GM23338 (cell line): ENCODE data around the gene TIE1. TPM values are rescaled to one million over a fixed set of nuclear protein-coding genes. Genes with fewer than 3 reads are reported as not detected.

Source experiments
- ATAC-seq: fragments of 200-7000 bp; cut with Tn5 transposase; 3 replicates; pipeline ENCODE4 v1.9.1; 2020
- DNase-seq: peaks from one replicate; pipeline ENCODE4 v3.0.0-alpha.2; 2015; ENCODE audit warnings: low spot score
- H2AFZ ChIP-seq: fragments of 200-600 bp; sonication (generic); 2 replicates; pipeline ENCODE4 v1.8.0; 2016; ENCODE audit warnings: antibody characterized with exemption, mild to moderate bottlenecking, moderate library complexity
- H3F3A ChIP-seq: fragments of 200-600 bp; sonication (generic); replicated peaks from 2 replicates; pipeline ENCODE4 v1.8.0; 2017; ENCODE audit warnings: antibody characterized with exemption, mixed run types, low read depth
- H3K27ac ChIP-seq: fragments of 200-600 bp; sonication (generic); 2 replicates; pipeline ENCODE4 v1.6.1; 2016; ENCODE audit warnings: low read depth
- H3K27me3 ChIP-seq: fragments of 200-600 bp; sonication (generic); 2 replicates; pipeline ENCODE4 v1.8.0; 2016; ENCODE audit warnings: mild to moderate bottlenecking, mixed run types, moderate library complexity; ENCODE audit not compliant: insufficient read depth
- H3K36me3 ChIP-seq: fragments of 200-600 bp; sonication (generic); 2 replicates; pipeline ENCODE4 v1.8.0; 2016; ENCODE audit warnings: mild to moderate bottlenecking; ENCODE audit not compliant: insufficient read depth
- H3K4me1 ChIP-seq: fragments of 200-600 bp; sonication (generic); 2 replicates; pipeline ENCODE4 v1.8.0; 2016; ENCODE audit warnings: mild to moderate bottlenecking, moderate library complexity; ENCODE audit not compliant: insufficient read depth
- H3K4me2 ChIP-seq: fragments of 200-600 bp; sonication (generic); 2 replicates; pipeline ENCODE4 v1.7.1; 2017; ENCODE audit warnings: mixed run types
- H3K4me3 ChIP-seq: fragments of 200-600 bp; sonication (generic); 2 replicates; pipeline ENCODE4 v1.6.1; 2016; ENCODE audit warnings: mixed run types
- H3K79me2 ChIP-seq: fragments of 200-600 bp; sonication (generic); replicated peaks from 2 replicates; pipeline ENCODE4 v1.8.0; 2017; ENCODE audit warnings: mild to moderate bottlenecking; ENCODE audit not compliant: insufficient read depth
- H3K9me2 ChIP-seq: fragments of 200-600 bp; sonication (generic); 2 replicates; pipeline ENCODE4 v1.8.0; 2017; ENCODE audit not compliant: insufficient read depth
- H4K20me1 ChIP-seq: fragments of 200-600 bp; sonication (generic); replicated peaks from 2 replicates; pipeline ENCODE4 v1.8.0; 2017; ENCODE audit warnings: mild to moderate bottlenecking; ENCODE audit not compliant: insufficient read depth
- H3K27ac Mint-ChIP-seq: 2 replicates; pipeline ENCODE4 v1.8.0; 2020; ENCODE audit warnings: inconsistent platforms, mild to moderate bottlenecking, moderate library complexity, mixed read lengths
- H3K27me3 Mint-ChIP-seq: 3 replicates; pipeline ENCODE4 v1.8.0; 2022; ENCODE audit warnings: low read depth, mild to moderate bottlenecking, moderate library complexity, mixed read lengths, inconsistent platforms; ENCODE audit not compliant: insufficient read depth, poor library complexity
- H3K36me3 Mint-ChIP-seq: 3 replicates; pipeline ENCODE4 v1.8.0; 2021; ENCODE audit warnings: low read depth, mild to moderate bottlenecking, inconsistent platforms, moderate library complexity, mixed read lengths
- H3K4me1 Mint-ChIP-seq: 3 replicates; pipeline ENCODE4 v1.8.0; 2020; ENCODE audit warnings: mild to moderate bottlenecking, inconsistent platforms, mixed read lengths
- H3K4me3 Mint-ChIP-seq: 3 replicates; pipeline ENCODE4 v1.8.0; 2021; ENCODE audit warnings: moderate library complexity, mild to moderate bottlenecking, inconsistent platforms, mixed read lengths
- H3K9me3 Mint-ChIP-seq: 3 replicates; pipeline ENCODE4 v1.8.0; 2020; ENCODE audit warnings: moderate library complexity, mild to moderate bottlenecking, inconsistent platforms, mixed read lengths
- CREB1 ChIP-seq: fragments of 250-450 bp; sonication (Bioruptor Pico); IDR thresholded peaks from 2 replicates; pipeline ENCODE4 v1.5.0; 2020; ENCODE audit warnings: low read depth, mild to moderate bottlenecking, moderate library complexity
- CTCF ChIP-seq, 2 experiments: fragments of 200-600 bp in 1 of 2; sonication (generic) in 1 of 2; conservative IDR thresholded peaks; 2 replicates each; pipeline versions ENCODE4 v1.5.1 to v1.6.1; 2016 to 2017; ENCODE audit warnings: antibody characterized with exemption in 2 of 2, low read depth in 2 of 2, mild to moderate bottlenecking in 2 of 2, moderate library complexity in 1 of 2
- ETS1 ChIP-seq: IDR thresholded peaks from 2 replicates; pipeline ENCODE4 v1.6.1; 2016; ENCODE audit warnings: antibody characterized with exemption
- EZH2phosphoT487 ChIP-seq: fragments of 200-600 bp; sonication (generic); IDR thresholded peaks from one replicate; pipeline ENCODE4 v1.8.1; 2018; ENCODE audit warnings: antibody characterized with exemption; ENCODE audit not compliant: unreplicated experiment
- JUNB ChIP-seq: IDR thresholded peaks from one replicate; pipeline ENCODE4 v1.6.1; 2016; ENCODE audit warnings: antibody characterized with exemption; ENCODE audit not compliant: unreplicated experiment
- POLR2AphosphoS5 ChIP-seq: IDR thresholded peaks from 2 replicates; pipeline ENCODE4 v1.6.1; 2016; ENCODE audit warnings: antibody characterized with exemption, low read depth
- REST ChIP-seq: IDR thresholded peaks from one replicate; pipeline ENCODE4 v1.6.1; 2018; ENCODE audit warnings: antibody characterized with exemption; ENCODE audit not compliant: unreplicated experiment
- STAT1 ChIP-seq: IDR thresholded peaks from one replicate; pipeline ENCODE4 v1.6.1; 2016; ENCODE audit warnings: antibody characterized with exemption; ENCODE audit not compliant: unreplicated experiment
- ZNF114 ChIP-seq: fragments of 250-450 bp; sonication (Bioruptor Pico); IDR thresholded peaks from 2 replicates; pipeline ENCODE4 v1.5.0; 2020; ENCODE audit warnings: mild to moderate bottlenecking, moderate library complexity
- ZNF331 ChIP-seq: fragments of 250-450 bp; sonication (Bioruptor Pico); IDR thresholded peaks from 2 replicates; pipeline ENCODE4 v1.5.0; 2020; ENCODE audit warnings: low read depth, mild to moderate bottlenecking, moderate library complexity
- ZNF462 ChIP-seq: fragments of 250-450 bp; sonication (Bioruptor Pico); IDR thresholded peaks from 2 replicates; pipeline ENCODE4 v1.5.0; 2020; ENCODE audit warnings: mild to moderate bottlenecking, moderate library complexity
- polyA plus RNA-seq: library from polyadenylated mRNA; unstranded; fragments of >200 nt; fragmentation: Nextera tagmentation; extraction: Ambion mirVana; gene quantifications from 2 replicates; pipeline ENCODE4 v1.2.1, GENCODE V29; 2016
- total RNA-seq: library from RNA; depleted of rRNA; stranded (reverse); fragments of >200 nt; shearing (Covaris generic); gene quantifications from 2 replicates; pipeline ENCODE4 v1.2.3, GENCODE V29; 2014

The TIE1 gene
- total and polyA plus RNA-seq, 2 experiments from 2014 or later = 0.37 to 2.3 TPM

GRCh38 chr1:43313771-43314170 is 13.0 kb downstream of the TIE1 start:
- Mint-ChIP-seq H3K4me3 (no peak overlapping the region), H3K36me3 (no peaks in the 10 kb centered on the region), H3K27me3 (peaks cover 10% of the 10 kb centered on the region), H3K9me3 (no peaks in the 10 kb centered on the region), H3K27ac (no peak overlapping the region), H3K4me1 (peaks cover 7% of the 10 kb centered on the region; the same call in 2 of the 3 replicates)
- no peaks in the 10 kb centered on the region for H3K27me3 ChIP-seq
- no peak overlapping the region for H3K4me3 ChIP-seq
- no peak for TF ChIP-seq STAT1
- TF ChIP-seq JUNB = no peak
- TF ChIP-seq ZNF331 (CRISPR knock-in tag) = no peak
- no peak for TF ChIP-seq EZH2phosphoT487
- no peak for TF ChIP-seq CREB1 (CRISPR knock-in tag)
- TF ChIP-seq ZNF114 (CRISPR knock-in tag) = no peak
- TF ChIP-seq POLR2AphosphoS5 = no peak
- TF ChIP-seq ZNF462 (CRISPR knock-in tag) = no peak
- TF ChIP-seq REST = no peak
- no peak for TF ChIP-seq CTCF (conservative IDR thresholded peaks at IDR 0.05; ENCODE audit: low read depth in 2 of 2)
- TF ChIP-seq ETS1 = no peak
- no peaks in the 10 kb centered on the region for H3K79me2 ChIP-seq
- no peak overlapping the region for H3K4me2 ChIP-seq
- no peaks in the 10 kb centered on the region for H3K36me3 ChIP-seq
- H3F3A ChIP-seq = no peaks in the 10 kb centered on the region
- no peaks in the 10 kb centered on the region for H3K4me1 ChIP-seq
- no peaks in the 10 kb centered on the region for H3K9me2 ChIP-seq
- H3K27ac ChIP-seq = no peak overlapping the region
- ATAC-seq (no peak), DNase-seq (no peak)
- H2AFZ ChIP-seq = no peak overlapping the region
- H4K20me1 ChIP-seq = no peaks in the 10 kb centered on the region
